Smooth muscle cell (in vitro differentiated cells): ENCODE data around the gene BBS2. TPM values are rescaled to one million over a fixed set of nuclear protein-coding genes. Genes with fewer than 3 reads are reported as not detected.

Source experiments
- DNase-seq: peaks from one replicate; lab custom pipeline; 2025; ENCODE audit not compliant: unreplicated experiment; lab: John Stamatoyannopoulos, UW
- H2AFZ ChIP-seq: fragments of 200-600 bp; sonication (generic); 2 replicates; pipeline ENCODE4 v1.6.0; 2016; ENCODE audit warnings: antibody characterized with exemption, low read depth, mild to moderate bottlenecking
- H3F3A ChIP-seq: fragments of 200-600 bp; sonication (generic); 2 replicates; pipeline ENCODE4 v1.6.0; 2017; ENCODE audit warnings: antibody characterized with exemption, low read depth
- H3K27ac ChIP-seq: fragments of 200-600 bp; sonication (generic); 2 replicates; pipeline ENCODE4 v1.5.1; 2016; ENCODE audit warnings: low read depth, mild to moderate bottlenecking
- H3K27me3 ChIP-seq: fragments of 200-600 bp; sonication (generic); 2 replicates; pipeline ENCODE4 v1.6.1; 2016; ENCODE audit warnings: low read depth, mild to moderate bottlenecking
- H3K36me3 ChIP-seq: fragments of 200-600 bp; sonication (generic); 2 replicates; pipeline ENCODE4 v1.5.1; 2016; ENCODE audit warnings: low read depth
- H3K4me1 ChIP-seq: fragments of 200-600 bp; sonication (generic); 2 replicates; pipeline ENCODE4 v1.5.1; 2016; ENCODE audit warnings: low read depth
- H3K4me2 ChIP-seq: fragments of 200-600 bp; sonication (generic); 2 replicates; pipeline ENCODE4 v1.6.0; 2016; ENCODE audit warnings: mild to moderate bottlenecking
- H3K4me3 ChIP-seq: fragments of 200-600 bp; sonication (generic); 2 replicates; pipeline ENCODE4 v1.5.1; 2016; ENCODE audit warnings: mild to moderate bottlenecking
- H3K79me2 ChIP-seq: fragments of 200-600 bp; sonication (generic); 2 replicates; pipeline ENCODE4 v1.6.0; 2016; ENCODE audit warnings: low read depth, mild to moderate bottlenecking
- H3K9ac ChIP-seq: fragments of 200-600 bp; sonication (generic); 2 replicates; pipeline ENCODE4 v1.6.0; 2016; ENCODE audit warnings: low read depth
- H3K9me3 ChIP-seq: fragments of 200-600 bp; sonication (generic); replicated peaks from 2 replicates; pipeline ENCODE4 v1.5.1; 2016; ENCODE audit warnings: low read depth
- H4K20me1 ChIP-seq: fragments of 200-600 bp; sonication (generic); 2 replicates; pipeline ENCODE4 v1.6.0; 2016; ENCODE audit warnings: low read depth
- WGBS: methylation state at CpG from one replicate; pipeline ENCODE4 v1.1.7; 2016; ENCODE audit warnings: low lambda C conversion rate; 5-methylcytosine and 5-hydroxymethylcytosine counted together
- polyA plus RNA-seq: library from polyadenylated mRNA; unstranded; fragments of >200 nt; fragmentation: Nextera tagmentation; extraction: Ambion mirVana; gene quantifications from 2 replicates; pipeline ENCODE4 v1.2.1, GENCODE V29; 2016
- total RNA-seq: library from RNA; depleted of rRNA; stranded (reverse); fragments of >200 nt; gene quantifications from 2 replicates; pipeline ENCODE4 v1.2.3, GENCODE V29; 2014
- TF ChIP-seq, protein P1 (sequence below): fragments of 200-600 bp; sonication (generic); IDR thresholded peaks from 2 replicates; pipeline ENCODE4 v1.5.1; 2017; ENCODE audit warnings: borderline replicate concordance, mild to moderate bottlenecking, antibody characterized with exemption; ENCODE audit not compliant: insufficient read depth, poor library complexity, severe bottlenecking

Gene BBS2
- total and polyA plus RNA-seq, 2 experiments from 2014 or later = 20.4 to 33.2 TPM

GRCh38 chr16:56480776-56481467 is 38.9 kb downstream of the BBS2 start:
- Histone ChIP-seq H3K79me2 (no peaks in the 10 kb centered on the region), H3K4me2 (peak overlapping the region; percentile 29), H3K36me3 (peaks cover 13% of the 10 kb centered on the region), H3K9me3 (no peaks in the 10 kb centered on the region), H3K4me3 (no peak overlapping the region), H2AFZ (no peak overlapping the region), H3K27ac (peak overlapping the region; percentile 42), H4K20me1 (peaks cover 19% of the 10 kb centered on the region), H3K27me3 (no peaks in the 10 kb centered on the region), H3K4me1 (peaks cover 5% of the 10 kb centered on the region), H3K9ac (no peak overlapping the region), H3F3A (peaks cover 32% of the 10 kb centered on the region)
- DNase-seq = no peak
- TF ChIP-seq, protein P1, sequence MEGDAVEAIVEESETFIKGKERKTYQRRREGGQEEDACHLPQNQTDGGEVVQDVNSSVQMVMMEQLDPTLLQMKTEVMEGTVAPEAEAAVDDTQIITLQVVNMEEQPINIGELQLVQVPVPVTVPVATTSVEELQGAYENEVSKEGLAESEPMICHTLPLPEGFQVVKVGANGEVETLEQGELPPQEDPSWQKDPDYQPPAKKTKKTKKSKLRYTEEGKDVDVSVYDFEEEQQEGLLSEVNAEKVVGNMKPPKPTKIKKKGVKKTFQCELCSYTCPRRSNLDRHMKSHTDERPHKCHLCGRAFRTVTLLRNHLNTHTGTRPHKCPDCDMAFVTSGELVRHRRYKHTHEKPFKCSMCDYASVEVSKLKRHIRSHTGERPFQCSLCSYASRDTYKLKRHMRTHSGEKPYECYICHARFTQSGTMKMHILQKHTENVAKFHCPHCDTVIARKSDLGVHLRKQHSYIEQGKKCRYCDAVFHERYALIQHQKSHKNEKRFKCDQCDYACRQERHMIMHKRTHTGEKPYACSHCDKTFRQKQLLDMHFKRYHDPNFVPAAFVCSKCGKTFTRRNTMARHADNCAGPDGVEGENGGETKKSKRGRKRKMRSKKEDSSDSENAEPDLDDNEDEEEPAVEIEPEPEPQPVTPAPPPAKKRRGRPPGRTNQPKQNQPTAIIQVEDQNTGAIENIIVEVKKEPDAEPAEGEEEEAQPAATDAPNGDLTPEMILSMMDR = no peak
- WGBS = 31% methylated on average over 7 of the region's 7 CpGs

GRCh38 chr16:56479469-56479868 is 40.4 kb downstream of the BBS2 start:
- H3K79me2 ChIP-seq = no peaks in the 10 kb centered on the region

GRCh38 chr16:56478281-56479049 is 41.4 kb downstream of the BBS2 start:
- Histone ChIP-seq H3K79me2 (no peaks in the 10 kb centered on the region), H3F3A (peaks cover 35% of the 10 kb centered on the region), H3K9me3 (no peaks in the 10 kb centered on the region), H2AFZ (no peak overlapping the region), H4K20me1 (peaks cover 19% of the 10 kb centered on the region), H3K27me3 (no peaks in the 10 kb centered on the region), H3K36me3 (peaks cover 23% of the 10 kb centered on the region), H3K4me2 (no peak overlapping the region), H3K9ac (no peak overlapping the region), H3K27ac (peak overlapping the region; percentile 83), H3K4me1 (peaks cover 5% of the 10 kb centered on the region), H3K4me3 (no peak overlapping the region)
- WGBS = 66% methylated on average over 2 of the region's 2 CpGs
- no peak for DNase-seq
- TF ChIP-seq, protein P1 = no peak

More at GRCh38 chr16:56479469-56479868, 40.4 kb downstream of the BBS2 start:
- H3K27ac ChIP-seq = no peak overlapping the region
- peaks cover 5% of the 10 kb centered on the region for H3K4me1 ChIP-seq
- no peaks in the 10 kb centered on the region for H3K9me3 ChIP-seq
- H3K4me2 ChIP-seq = no peak overlapping the region
- no peak overlapping the region for H3K9ac ChIP-seq
- H3K4me3 ChIP-seq = no peak overlapping the region
- no peak overlapping the region for H2AFZ ChIP-seq
- H3K36me3 ChIP-seq = peaks cover 18% of the 10 kb centered on the region
- no peaks in the 10 kb centered on the region for H3K27me3 ChIP-seq
- H3F3A ChIP-seq = peaks cover 35% of the 10 kb centered on the region
- WGBS = 97% methylated on average over 2 of the region's 2 CpGs
- TF ChIP-seq, protein P1 = no peak
- H4K20me1 ChIP-seq = peaks cover 19% of the 10 kb centered on the region
- DNase-seq = no peak
